GM23338 (cell line): ENCODE measurements around the gene GOLGA2.

Experiments
- EZH2 ChIP-seq: fragments of 200-600 bp; sonication (generic); IDR thresholded peaks from one replicate; pipeline ENCODE4 v1.8.0; 2017; ENCODE audit warnings: antibody characterized with exemption, mild to moderate bottlenecking, low read depth; ENCODE audit not compliant: unreplicated experiment
- JUNB ChIP-seq: IDR thresholded peaks from one replicate; pipeline ENCODE4 v1.6.1; 2016; ENCODE audit warnings: antibody characterized with exemption; ENCODE audit not compliant: unreplicated experiment
- POLR2AphosphoS5 ChIP-seq: IDR thresholded peaks from 2 replicates; pipeline ENCODE4 v1.6.1; 2016; ENCODE audit warnings: antibody characterized with exemption, low read depth
- TF ChIP-seq, protein P1 (sequence below), 2 experiments: fragments of 200-600 bp in 1 of 2; sonication (generic) in 1 of 2; conservative IDR thresholded peaks; 2 replicates each; pipeline versions ENCODE4 v1.5.1 to v1.6.1; 2016 to 2017; ENCODE audit warnings: antibody characterized with exemption in 2 of 2, low read depth in 2 of 2, mild to moderate bottlenecking in 2 of 2, moderate library complexity in 1 of 2
- TF ChIP-seq, protein P2 (sequence below): IDR thresholded peaks from one replicate; pipeline ENCODE4 v1.6.1; 2018; ENCODE audit warnings: antibody characterized with exemption; ENCODE audit not compliant: unreplicated experiment

DNA sequence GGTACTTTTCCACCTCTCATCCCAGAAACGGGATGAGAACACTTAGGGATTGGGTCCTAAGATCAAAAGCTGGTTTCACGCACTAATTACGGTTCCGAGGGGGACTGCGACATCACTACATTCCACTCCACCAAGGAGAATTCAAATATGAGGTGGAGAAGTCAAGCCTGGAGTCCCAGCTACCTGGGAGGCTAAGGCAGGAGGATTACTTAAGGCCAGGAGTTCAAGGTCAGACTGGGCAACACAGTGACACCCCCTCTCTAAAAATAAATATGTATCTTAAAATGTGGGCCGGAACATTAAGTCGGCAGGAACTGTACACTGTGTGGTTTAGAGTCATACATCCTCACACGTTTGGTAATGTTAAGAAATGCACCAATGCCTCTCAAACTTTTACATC is 1.6 kb downstream of the GOLGA2 start:
- TF ChIP-seq JUNB (no peak), EZH2 (no peak), POLR2AphosphoS5 (no peak)
- TF ChIP-seq, protein P1, sequence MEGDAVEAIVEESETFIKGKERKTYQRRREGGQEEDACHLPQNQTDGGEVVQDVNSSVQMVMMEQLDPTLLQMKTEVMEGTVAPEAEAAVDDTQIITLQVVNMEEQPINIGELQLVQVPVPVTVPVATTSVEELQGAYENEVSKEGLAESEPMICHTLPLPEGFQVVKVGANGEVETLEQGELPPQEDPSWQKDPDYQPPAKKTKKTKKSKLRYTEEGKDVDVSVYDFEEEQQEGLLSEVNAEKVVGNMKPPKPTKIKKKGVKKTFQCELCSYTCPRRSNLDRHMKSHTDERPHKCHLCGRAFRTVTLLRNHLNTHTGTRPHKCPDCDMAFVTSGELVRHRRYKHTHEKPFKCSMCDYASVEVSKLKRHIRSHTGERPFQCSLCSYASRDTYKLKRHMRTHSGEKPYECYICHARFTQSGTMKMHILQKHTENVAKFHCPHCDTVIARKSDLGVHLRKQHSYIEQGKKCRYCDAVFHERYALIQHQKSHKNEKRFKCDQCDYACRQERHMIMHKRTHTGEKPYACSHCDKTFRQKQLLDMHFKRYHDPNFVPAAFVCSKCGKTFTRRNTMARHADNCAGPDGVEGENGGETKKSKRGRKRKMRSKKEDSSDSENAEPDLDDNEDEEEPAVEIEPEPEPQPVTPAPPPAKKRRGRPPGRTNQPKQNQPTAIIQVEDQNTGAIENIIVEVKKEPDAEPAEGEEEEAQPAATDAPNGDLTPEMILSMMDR (conservative IDR thresholded peaks at IDR 0.05; ENCODE audit: low read depth in 2 of 2): no peak
- TF ChIP-seq, protein P2, sequence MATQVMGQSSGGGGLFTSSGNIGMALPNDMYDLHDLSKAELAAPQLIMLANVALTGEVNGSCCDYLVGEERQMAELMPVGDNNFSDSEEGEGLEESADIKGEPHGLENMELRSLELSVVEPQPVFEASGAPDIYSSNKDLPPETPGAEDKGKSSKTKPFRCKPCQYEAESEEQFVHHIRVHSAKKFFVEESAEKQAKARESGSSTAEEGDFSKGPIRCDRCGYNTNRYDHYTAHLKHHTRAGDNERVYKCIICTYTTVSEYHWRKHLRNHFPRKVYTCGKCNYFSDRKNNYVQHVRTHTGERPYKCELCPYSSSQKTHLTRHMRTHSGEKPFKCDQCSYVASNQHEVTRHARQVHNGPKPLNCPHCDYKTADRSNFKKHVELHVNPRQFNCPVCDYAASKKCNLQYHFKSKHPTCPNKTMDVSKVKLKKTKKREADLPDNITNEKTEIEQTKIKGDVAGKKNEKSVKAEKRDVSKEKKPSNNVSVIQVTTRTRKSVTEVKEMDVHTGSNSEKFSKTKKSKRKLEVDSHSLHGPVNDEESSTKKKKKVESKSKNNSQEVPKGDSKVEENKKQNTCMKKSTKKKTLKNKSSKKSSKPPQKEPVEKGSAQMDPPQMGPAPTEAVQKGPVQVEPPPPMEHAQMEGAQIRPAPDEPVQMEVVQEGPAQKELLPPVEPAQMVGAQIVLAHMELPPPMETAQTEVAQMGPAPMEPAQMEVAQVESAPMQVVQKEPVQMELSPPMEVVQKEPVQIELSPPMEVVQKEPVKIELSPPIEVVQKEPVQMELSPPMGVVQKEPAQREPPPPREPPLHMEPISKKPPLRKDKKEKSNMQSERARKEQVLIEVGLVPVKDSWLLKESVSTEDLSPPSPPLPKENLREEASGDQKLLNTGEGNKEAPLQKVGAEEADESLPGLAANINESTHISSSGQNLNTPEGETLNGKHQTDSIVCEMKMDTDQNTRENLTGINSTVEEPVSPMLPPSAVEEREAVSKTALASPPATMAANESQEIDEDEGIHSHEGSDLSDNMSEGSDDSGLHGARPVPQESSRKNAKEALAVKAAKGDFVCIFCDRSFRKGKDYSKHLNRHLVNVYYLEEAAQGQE: no peak
